ENCODE measurements around the gene IL4.

The IL4 gene

DNA sequence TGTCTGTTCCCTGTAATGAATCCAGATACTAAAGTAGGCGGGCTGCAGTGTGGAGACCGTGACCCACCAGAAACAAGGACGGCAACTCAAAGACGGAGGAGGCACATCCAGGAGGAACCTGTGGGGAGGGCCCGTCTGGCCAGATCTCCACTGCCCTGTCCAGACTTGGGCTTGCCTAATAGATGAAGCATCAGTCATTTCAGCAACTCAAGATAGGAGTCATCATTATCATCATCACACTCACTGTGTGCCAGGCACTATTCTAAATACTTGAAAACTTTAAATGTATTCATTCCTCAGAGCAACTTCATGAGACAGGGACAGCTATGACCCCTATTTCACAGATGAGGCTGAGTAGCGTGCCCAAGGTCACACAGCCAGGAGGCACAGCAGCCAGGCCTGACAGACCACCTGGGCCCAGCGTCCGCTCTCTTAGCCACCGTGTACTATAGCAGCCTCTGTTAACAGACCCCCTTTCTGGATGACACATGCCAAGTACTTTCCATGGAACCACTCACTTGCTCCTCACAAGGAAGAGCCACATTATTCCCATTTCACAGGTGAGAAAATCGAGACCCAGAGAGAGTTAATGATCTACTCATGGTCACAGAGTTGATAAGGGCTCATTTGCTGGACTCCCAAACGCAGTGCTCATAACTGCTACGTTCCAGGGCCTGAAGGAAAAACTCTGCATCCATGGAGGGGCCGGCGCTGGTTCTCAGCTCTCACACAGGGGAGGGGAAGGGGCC is 4.9 kb upstream of the IL4 start:
- TF ChIP-seq, protein P1, sequence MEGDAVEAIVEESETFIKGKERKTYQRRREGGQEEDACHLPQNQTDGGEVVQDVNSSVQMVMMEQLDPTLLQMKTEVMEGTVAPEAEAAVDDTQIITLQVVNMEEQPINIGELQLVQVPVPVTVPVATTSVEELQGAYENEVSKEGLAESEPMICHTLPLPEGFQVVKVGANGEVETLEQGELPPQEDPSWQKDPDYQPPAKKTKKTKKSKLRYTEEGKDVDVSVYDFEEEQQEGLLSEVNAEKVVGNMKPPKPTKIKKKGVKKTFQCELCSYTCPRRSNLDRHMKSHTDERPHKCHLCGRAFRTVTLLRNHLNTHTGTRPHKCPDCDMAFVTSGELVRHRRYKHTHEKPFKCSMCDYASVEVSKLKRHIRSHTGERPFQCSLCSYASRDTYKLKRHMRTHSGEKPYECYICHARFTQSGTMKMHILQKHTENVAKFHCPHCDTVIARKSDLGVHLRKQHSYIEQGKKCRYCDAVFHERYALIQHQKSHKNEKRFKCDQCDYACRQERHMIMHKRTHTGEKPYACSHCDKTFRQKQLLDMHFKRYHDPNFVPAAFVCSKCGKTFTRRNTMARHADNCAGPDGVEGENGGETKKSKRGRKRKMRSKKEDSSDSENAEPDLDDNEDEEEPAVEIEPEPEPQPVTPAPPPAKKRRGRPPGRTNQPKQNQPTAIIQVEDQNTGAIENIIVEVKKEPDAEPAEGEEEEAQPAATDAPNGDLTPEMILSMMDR (conservative IDR thresholded peaks at IDR 0.05; ENCODE audit: low read depth, low read length) = no peak
- H3K4me3 ChIP-seq (ENCODE audit: low read length) = no peak overlapping the region
- DNase-seq (ENCODE audit: low read depth) = no peak

DNA sequence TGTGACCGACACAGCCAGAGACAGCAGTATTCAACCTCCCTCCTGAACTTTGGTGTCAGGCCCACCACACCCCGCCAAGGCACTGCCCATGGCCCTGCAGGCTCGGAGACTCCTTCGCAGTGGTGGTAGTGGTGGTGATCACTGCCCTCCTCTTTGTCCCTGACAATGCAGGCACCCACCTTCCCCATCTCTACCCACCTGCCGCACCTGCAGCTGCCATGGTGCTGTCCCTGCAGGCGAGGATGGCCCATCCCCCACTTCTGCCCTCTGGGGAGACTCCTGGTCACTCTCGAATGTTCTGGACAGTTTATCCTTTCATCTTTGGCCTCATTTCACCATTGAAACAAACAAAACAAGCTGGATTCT is 4.4 kb upstream of the IL4 start:
- no peak overlapping the region for H3K4me3 ChIP-seq (ENCODE audit: low read length)
- DNase-seq (ENCODE audit: low read depth) = no peak
- TF ChIP-seq, protein P1 (conservative IDR thresholded peaks at IDR 0.05; ENCODE audit: low read depth, low read length) = no peak

DNA sequence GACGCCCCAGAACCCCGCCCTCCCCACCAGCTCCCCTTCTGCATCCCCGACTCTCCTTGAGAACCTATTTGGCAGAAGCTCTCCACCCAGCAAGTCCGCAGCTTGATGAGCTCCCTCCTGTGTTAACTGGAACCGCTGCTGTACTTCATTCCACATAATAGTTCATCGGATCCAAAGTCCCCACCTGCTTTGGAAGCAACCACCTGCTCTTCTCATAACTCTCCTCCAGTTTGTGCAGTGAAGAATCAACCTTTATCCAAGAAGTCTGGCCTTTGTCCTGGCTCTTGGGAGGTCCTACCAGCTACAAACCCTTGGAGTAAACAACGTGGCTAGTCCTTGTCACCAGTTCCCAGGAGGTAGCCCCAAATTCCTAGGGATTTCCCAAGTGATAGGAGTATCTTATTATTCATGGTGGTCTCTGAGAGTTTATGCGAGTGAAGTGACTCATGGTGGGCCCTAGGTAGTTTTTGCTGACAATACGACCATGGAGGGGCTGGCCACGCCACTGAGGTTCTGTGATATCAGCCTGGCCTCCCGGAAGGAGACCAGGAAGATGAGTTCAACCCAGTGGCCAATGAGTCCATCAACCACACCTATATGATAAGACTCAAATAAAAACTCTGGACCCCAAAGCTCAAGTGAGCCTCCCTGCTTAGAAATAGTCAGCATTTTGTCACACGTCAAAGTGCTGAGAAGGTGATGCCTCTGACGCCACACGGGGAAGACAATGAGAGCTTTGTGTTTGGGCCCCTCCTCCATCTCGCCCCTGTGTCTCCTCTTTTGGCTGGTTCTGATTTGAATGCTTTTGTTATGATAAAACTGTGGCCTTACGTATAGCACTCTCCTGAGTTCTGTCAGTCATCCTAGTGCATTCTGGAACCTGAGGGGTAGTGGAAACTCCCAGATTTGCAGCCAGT is 3.6 kb upstream of the IL4 start:
- TF ChIP-seq, protein P1 (conservative IDR thresholded peaks at IDR 0.05; ENCODE audit: low read depth, low read length) = no peak
- H3K4me3 ChIP-seq (ENCODE audit: low read length) = no peak overlapping the region
- no peak for DNase-seq (ENCODE audit: low read depth)

DNA sequence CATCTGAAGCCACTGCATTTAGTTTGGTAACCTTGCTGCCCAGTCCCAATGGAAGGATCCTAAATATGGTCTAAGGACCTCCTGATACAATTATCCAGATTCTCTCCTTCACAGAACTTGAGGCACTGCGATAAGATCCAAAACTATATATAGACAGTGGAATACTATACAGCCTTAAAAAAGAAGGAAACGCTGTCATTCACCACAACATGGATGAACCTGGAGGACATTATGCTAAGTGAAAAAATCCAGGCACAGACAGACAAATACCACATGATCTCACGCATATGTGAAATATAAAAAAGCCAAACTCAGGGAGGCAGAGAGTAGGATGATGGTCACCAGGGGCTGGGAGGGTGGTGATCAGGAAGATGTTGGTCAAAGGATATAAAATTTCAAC is 2.8 kb upstream of the IL4 start:
- TF ChIP-seq, protein P1 (conservative IDR thresholded peaks at IDR 0.05; ENCODE audit: low read depth, low read length) = no peak

DNA sequence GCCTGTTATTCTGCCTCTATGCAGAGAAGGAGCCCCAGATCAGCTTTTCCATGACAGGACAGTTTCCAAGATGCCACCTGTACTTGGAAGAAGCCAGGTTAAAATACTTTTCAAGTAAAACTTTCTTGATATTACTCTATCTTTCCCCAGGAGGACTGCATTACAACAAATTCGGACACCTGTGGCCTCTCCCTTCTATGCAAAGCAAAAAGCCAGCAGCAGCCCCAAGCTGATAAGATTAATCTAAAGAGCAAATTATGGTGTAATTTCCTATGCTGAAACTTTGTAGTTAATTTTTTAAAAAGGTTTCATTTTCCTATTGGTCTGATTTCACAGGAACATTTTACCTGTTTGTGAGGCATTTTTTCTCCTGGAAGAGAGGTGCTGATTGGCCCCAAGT is 301 bp upstream of the IL4 start:
- TF ChIP-seq, protein P1 (conservative IDR thresholded peaks at IDR 0.05; ENCODE audit: low read depth, low read length) = no peak
- no peak overlapping the region for H3K4me3 ChIP-seq (ENCODE audit: low read length)
- DNase-seq (ENCODE audit: low read depth) = no peak

More for the DNA sequence above, 2.8 kb upstream of the IL4 start:
- H3K4me3 ChIP-seq (ENCODE audit: low read length) = no peak overlapping the region
- DNase-seq (ENCODE audit: low read depth) = no peak

DNA sequence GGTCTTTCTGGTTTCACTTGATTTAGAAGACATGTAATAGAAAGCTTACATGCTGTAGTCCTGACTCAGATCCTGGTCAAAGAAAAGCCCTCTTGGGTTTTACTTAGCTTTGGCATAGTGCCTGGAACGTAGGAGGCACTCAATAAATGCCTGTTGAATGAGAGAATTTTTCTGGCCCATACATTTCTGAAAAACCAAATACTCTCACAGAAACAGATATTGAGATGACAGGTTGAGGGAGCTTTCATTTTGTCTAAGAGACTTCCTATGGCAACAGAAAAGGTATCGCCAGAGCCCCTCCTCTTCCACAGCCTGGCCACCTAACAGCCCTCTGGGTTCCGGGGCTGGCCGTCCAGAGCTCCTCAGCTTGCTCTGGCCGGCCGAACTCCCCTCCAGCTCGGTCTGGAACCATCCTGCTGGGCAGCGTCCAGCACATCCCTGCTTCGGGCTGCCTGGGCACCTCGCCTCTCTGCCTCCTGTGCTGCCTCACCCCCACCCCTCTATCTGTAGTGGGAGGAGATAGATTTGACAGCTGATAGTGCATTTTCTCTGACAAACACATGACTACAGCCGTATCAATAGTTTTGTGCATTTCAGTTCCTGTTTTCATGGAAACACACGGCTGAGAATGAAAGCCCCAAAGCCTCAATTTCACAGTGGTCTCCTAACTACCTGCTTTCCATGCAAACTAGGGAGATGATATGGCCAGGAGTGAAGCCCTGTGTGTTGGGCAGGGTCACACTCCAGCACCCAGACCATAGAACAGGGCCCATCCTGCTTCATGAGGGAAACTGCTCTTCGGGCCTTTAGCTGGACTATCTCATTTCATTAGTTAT is 1.1 kb downstream of the IL4 start:
- peak; percentile 76 for DNase-seq (ENCODE audit: low read depth)
- H3K4me3 ChIP-seq (ENCODE audit: low read length) = no peak overlapping the region

More for the DNA sequence above, 1.1 kb downstream of the IL4 start:
- TF ChIP-seq, protein P1 (conservative IDR thresholded peaks at IDR 0.05; ENCODE audit: low read depth, low read length) = no peak

Data from retinal pigment epithelial cell (primary cell).